ENCODE results near the gene GHR.

DNA sequence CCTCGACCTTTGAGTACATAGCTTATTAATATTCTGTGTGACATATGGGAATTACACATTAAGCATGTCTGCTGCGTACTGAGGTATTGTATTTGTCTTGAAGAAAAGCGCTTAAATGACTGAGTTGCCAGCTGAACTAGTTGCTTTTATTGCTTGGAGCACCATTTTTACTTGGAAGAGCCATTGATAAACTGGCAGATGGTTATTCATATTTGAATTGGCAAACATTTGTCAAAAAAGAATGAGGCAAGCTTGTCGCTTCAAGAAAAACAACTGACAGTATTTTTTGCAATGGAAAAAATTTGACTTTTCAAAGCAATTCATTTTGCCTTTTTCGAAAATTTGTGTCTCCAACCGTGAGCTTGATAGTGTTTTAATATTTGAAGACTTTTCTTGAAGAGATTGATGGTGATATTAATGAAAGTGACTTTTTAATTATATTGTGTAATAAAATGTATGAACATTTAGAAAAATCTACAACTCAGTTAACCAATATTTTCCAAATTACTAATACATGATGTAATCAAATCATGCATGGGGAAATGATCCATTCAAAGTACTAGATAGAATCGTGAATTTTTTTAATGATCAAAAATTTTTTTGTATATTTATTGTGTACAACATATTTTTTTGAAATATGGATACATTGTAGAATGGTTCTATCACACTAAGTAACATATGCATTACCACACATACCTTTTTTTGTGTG, 278.3 kb downstream of the GHR start:
- no peak for TF ChIP-seq CHD2 (IDR thresholded peaks at IDR 0.05; ENCODE audit: low read length)
- TF ChIP-seq NRF1 (IDR thresholded peaks at IDR 0.05; ENCODE audit: low read depth, low read length) = no peak
- TF ChIP-seq RFX5 (IDR thresholded peaks at IDR 0.05; ENCODE audit: borderline replicate concordance, low read depth, low read length) = no peak
- no peak for TF ChIP-seq ZNF274 (IDR thresholded peaks at IDR 0.05; ENCODE audit: borderline replicate concordance, extremely low read depth, low read length)
- no peak for TF ChIP-seq MAFK (IDR thresholded peaks at IDR 0.05; ENCODE audit: low read depth, low read length)
- TF ChIP-seq POLR2A (IDR thresholded peaks at IDR 0.05; ENCODE audit: control extremely low read depth in 1 of 2, low read depth in 2 of 2, low read length in 2 of 2) = no peak
- TF ChIP-seq, protein P1, sequence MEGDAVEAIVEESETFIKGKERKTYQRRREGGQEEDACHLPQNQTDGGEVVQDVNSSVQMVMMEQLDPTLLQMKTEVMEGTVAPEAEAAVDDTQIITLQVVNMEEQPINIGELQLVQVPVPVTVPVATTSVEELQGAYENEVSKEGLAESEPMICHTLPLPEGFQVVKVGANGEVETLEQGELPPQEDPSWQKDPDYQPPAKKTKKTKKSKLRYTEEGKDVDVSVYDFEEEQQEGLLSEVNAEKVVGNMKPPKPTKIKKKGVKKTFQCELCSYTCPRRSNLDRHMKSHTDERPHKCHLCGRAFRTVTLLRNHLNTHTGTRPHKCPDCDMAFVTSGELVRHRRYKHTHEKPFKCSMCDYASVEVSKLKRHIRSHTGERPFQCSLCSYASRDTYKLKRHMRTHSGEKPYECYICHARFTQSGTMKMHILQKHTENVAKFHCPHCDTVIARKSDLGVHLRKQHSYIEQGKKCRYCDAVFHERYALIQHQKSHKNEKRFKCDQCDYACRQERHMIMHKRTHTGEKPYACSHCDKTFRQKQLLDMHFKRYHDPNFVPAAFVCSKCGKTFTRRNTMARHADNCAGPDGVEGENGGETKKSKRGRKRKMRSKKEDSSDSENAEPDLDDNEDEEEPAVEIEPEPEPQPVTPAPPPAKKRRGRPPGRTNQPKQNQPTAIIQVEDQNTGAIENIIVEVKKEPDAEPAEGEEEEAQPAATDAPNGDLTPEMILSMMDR (IDR thresholded peaks at IDR 0.05; ENCODE audit: control extremely low read depth in 1 of 3, insufficient read depth in 1 of 3, low read depth in 1 of 3, low read length in 3 of 3) = no peak
- no peak for TF ChIP-seq SIN3A (conservative IDR thresholded peaks at IDR 0.05 in 1 of 2, IDR thresholded peaks at IDR 0.05 in 1 of 2; ENCODE audit: low read depth in 1 of 2, low read length in 2 of 2)
- no peak for TF ChIP-seq EGR1 (IDR thresholded peaks at IDR 0.05; ENCODE audit: borderline replicate concordance, low read depth, low read length)
- TF ChIP-seq YY1 (IDR thresholded peaks at IDR 0.05; ENCODE audit: low read depth, low read length) = no peak
- TF ChIP-seq, protein P2, sequence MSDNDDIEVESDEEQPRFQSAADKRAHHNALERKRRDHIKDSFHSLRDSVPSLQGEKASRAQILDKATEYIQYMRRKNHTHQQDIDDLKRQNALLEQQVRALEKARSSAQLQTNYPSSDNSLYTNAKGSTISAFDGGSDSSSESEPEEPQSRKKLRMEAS (IDR thresholded peaks at IDR 0.05) = no peak
- TF ChIP-seq POLR2AphosphoS5 (IDR thresholded peaks at IDR 0.05; ENCODE audit: low read depth, low read length) = no peak

Data from H1 (cell line).